Measurements from ENCODE around the gene TFF2.
A peak's percentile ranks its signal among the peaks of the same experiment; 100 is the strongest.

Gene TFF2

DNA sequence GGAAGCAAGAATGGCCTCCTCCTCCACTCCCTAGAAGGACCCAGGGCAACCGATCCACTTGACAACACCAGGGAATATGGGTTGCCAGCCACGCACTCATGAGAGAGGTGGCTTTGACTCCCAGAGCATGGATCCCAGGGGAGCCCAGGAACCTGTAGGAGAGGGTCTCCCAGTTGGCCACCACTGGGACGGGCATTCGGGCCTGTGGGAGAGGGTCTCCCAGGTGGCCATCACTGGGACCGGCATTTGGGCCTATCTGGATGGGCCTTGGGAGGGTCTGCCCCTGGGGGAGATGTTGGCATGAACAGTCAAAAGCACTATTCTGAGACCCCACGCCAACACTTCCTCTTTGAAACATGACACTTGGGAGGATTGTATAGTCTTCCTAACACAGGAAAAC is 15.0 kb upstream of the TFF2 start:
- TF ChIP-seq, protein P1, sequence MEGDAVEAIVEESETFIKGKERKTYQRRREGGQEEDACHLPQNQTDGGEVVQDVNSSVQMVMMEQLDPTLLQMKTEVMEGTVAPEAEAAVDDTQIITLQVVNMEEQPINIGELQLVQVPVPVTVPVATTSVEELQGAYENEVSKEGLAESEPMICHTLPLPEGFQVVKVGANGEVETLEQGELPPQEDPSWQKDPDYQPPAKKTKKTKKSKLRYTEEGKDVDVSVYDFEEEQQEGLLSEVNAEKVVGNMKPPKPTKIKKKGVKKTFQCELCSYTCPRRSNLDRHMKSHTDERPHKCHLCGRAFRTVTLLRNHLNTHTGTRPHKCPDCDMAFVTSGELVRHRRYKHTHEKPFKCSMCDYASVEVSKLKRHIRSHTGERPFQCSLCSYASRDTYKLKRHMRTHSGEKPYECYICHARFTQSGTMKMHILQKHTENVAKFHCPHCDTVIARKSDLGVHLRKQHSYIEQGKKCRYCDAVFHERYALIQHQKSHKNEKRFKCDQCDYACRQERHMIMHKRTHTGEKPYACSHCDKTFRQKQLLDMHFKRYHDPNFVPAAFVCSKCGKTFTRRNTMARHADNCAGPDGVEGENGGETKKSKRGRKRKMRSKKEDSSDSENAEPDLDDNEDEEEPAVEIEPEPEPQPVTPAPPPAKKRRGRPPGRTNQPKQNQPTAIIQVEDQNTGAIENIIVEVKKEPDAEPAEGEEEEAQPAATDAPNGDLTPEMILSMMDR (IDR thresholded peaks at IDR 0.05): no peak
- Mint-ChIP-seq H3K27me3 (ENCODE audit: low read depth, poor library complexity) (peaks cover 14% of the 10 kb centered on the region), H3K4me1 (peaks cover 69% of the 10 kb centered on the region), H3K4me3 (no peak overlapping the region), H3K27ac (peak overlapping the region; percentile 32), H3K36me3 (ENCODE audit: low read depth) (no peaks in the 10 kb centered on the region), H3K9me3 (no peaks in the 10 kb centered on the region)
- DNase-seq: no peak

DNA sequence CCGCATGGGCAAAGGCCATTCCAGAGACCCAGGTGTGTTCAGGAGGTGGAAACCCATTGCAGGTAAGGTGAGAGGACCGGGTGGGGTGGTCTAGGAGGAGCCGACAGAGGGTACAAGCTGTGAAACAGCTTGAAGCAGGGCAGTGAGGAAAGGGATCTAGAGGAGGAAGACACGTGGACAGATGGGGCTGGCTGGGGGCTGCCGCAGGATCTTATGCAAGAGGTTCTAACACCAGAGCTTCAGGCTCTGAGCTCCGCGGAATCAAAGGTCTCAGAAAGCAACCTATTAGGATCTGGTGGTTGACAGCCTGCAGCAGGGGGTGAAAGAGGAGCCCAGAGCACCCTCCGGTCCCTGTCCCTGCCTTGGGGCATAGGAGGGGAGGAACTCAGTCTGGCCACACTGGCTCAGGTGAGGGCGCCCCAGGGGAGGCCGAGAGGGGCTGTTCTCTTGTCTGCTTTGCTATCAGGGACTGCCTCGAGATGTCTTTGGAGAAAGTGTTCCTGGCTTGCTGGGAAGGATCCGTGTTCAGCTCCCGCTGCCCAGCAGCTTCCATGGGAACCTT is 13.6 kb upstream of the TFF2 start:
- H3K4me3 Mint-ChIP-seq: no peak overlapping the region
- TF ChIP-seq, protein P1 (IDR thresholded peaks at IDR 0.05): no peak
- H3K27me3 Mint-ChIP-seq (ENCODE audit: low read depth, poor library complexity): peaks cover 14% of the 10 kb centered on the region
- no peak overlapping the region for H3K27ac Mint-ChIP-seq
- H3K4me1 Mint-ChIP-seq: peaks cover 65% of the 10 kb centered on the region
- H3K36me3 Mint-ChIP-seq (ENCODE audit: low read depth): no peaks in the 10 kb centered on the region
- DNase-seq: no peak
- H3K9me3 Mint-ChIP-seq: no peaks in the 10 kb centered on the region

DNA sequence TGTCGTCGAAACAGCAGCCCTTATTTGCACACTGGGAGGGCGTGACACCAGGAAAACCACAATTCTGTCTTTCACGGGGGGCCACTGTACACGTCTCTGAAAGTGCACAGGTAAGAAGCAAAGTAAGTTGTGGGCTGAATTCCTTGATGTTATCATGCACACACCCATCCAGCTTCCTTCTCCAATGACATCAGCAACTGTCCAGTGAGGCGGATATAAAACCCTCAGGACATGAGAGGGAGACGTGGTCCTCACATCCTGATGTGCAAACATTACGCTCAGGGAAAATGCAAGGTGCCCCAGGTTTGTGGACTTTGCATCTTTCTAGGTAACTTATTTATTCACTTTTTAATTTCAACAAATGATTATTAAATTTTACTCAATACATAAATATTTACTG is 12.5 kb upstream of the TFF2 start:
- Mint-ChIP-seq H3K4me1 (peaks cover 59% of the 10 kb centered on the region), H3K9me3 (peaks cover 4% of the 10 kb centered on the region), H3K27ac (peak overlapping the region; percentile 66), H3K27me3 (ENCODE audit: low read depth, poor library complexity) (peaks cover 17% of the 10 kb centered on the region), H3K4me3 (no peak overlapping the region), H3K36me3 (ENCODE audit: low read depth) (no peaks in the 10 kb centered on the region)
- TF ChIP-seq, protein P1 (IDR thresholded peaks at IDR 0.05): no peak
- no peak for DNase-seq

DNA sequence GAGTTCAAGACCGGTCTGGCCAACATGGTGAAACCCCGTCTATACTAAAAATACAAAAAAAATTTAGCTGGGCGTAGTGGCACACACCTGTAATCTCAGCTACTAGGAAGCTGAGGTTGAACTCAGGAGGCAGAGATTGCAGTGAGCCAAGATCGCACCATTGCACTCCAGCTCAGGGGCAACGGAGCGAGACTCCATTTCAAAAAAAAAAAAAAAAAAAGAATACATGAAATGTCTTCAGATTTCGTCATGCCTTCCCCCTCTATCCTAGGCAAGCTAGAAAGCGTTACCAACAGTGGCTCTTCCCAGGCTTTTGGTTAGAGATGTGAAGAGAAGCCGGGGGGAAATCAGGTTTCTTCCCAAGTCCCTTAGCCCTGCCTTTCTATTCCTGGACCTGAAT is 11.9 kb upstream of the TFF2 start:
- Mint-ChIP-seq H3K4me3 (no peak overlapping the region), H3K27ac (peak overlapping the region; percentile 66), H3K27me3 (ENCODE audit: low read depth, poor library complexity) (peaks cover 20% of the 10 kb centered on the region), H3K4me1 (peaks cover 56% of the 10 kb centered on the region), H3K9me3 (peaks cover 10% of the 10 kb centered on the region), H3K36me3 (ENCODE audit: low read depth) (no peaks in the 10 kb centered on the region)
- no peak for DNase-seq
- TF ChIP-seq, protein P1 (IDR thresholded peaks at IDR 0.05): no peak

DNA sequence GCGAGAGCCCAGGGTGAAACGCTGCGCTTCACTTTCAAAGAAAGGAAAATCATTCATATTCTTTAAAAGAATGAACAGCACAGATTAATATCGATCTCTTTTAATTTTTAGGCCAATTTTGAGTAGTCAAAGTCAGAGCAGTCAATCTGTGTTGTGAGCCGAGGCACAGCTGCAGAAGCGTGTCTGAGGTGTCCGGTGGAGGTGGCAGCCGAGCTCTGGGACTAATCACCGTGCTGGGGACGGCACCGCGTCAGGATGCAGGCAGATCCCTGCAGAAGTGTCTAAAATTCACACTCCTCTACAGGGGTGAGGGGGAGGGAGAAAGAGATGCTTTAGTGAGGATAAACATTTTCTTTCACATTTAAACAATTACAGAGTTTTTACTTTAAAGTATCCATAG is 11.4 kb upstream of the TFF2 start:
- Mint-ChIP-seq H3K27me3 (ENCODE audit: low read depth, poor library complexity) (peaks cover 21% of the 10 kb centered on the region), H3K4me3 (no peak overlapping the region), H3K27ac (no peak overlapping the region), H3K4me1 (peaks cover 51% of the 10 kb centered on the region), H3K9me3 (peaks cover 15% of the 10 kb centered on the region), H3K36me3 (ENCODE audit: low read depth) (no peaks in the 10 kb centered on the region)
- TF ChIP-seq, protein P1 (IDR thresholded peaks at IDR 0.05): no peak
- DNase-seq: no peak

DNA sequence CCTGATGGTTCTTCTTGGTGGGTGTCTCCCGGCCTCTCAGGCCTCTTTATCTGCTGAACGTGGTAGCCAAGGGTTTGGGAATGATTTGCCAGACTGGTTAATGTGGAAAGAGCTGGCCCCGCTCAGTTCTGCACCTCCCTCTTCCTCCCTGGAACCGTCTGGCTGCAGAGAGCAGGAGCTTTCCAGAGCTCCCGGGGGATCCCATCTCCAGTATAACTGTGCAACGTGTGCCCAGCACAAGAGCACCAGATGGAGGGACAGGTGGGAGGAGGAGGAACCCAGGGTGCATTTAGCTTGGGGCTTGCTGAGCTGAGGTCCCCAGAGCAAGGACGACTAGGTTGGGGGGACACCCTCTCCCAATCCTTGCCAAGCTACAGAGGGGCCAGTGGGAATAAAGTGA is 10.5 kb upstream of the TFF2 start:
- TF ChIP-seq, protein P1 (IDR thresholded peaks at IDR 0.05): no peak
- DNase-seq: no peak
- peaks cover 24% of the 10 kb centered on the region for H3K9me3 Mint-ChIP-seq

More for the DNA sequence above, 10.5 kb upstream of the TFF2 start:
- H3K27ac Mint-ChIP-seq: no peak overlapping the region
- H3K27me3 Mint-ChIP-seq (ENCODE audit: low read depth, poor library complexity): peaks cover 30% of the 10 kb centered on the region
- H3K4me1 Mint-ChIP-seq: peaks cover 42% of the 10 kb centered on the region
- no peak overlapping the region for H3K4me3 Mint-ChIP-seq
- H3K36me3 Mint-ChIP-seq (ENCODE audit: low read depth): no peaks in the 10 kb centered on the region
